SJCRH30 (cell line): ENCODE data around the gene FARP2. TPM values are rescaled to one million over a fixed set of nuclear protein-coding genes. Genes with fewer than 3 reads are reported as not detected.
A peak's percentile ranks its signal among the peaks of the same experiment; 100 is the strongest.
"Not testable (repeated sequence)": the region's sequence is repeated elsewhere in the genome, so short reads cannot be mapped to it uniquely, and the experiment has no call there.

ENCODE experiments used
- DNase-seq, 2 experiments: peaks; one replicate each; pipeline ENCODE4 v3.0.0-alpha.2; 2015 to 2020
- H3K27ac ChIP-seq: fragments of 250-450 bp; sonication (Bioruptor Pico); 2 replicates; pipeline ENCODE4 v1.5.1; 2020; ENCODE audit warnings: mild to moderate bottlenecking, moderate library complexity
- H3K27me3 ChIP-seq: fragments of 250-450 bp; sonication (Bioruptor Pico); 2 replicates; pipeline ENCODE4 v1.5.1; 2020; ENCODE audit warnings: mild to moderate bottlenecking, moderate library complexity
- H3K36me3 ChIP-seq: fragments of 250-450 bp; sonication (Bioruptor Pico); 2 replicates; pipeline ENCODE4 v1.5.1; 2020; ENCODE audit warnings: mild to moderate bottlenecking, moderate library complexity
- H3K4me1 ChIP-seq: fragments of 250-450 bp; sonication (Bioruptor Pico); 2 replicates; pipeline ENCODE4 v1.5.1; 2020; ENCODE audit warnings: mild to moderate bottlenecking, moderate library complexity
- H3K4me3 ChIP-seq: fragments of 250-450 bp; sonication (Bioruptor Pico); 2 replicates; pipeline ENCODE4 v1.5.1; 2020; ENCODE audit warnings: mild to moderate bottlenecking, moderate library complexity
- H3K9me3 ChIP-seq: fragments of 250-450 bp; sonication (Bioruptor Pico); replicated peaks from 2 replicates; pipeline ENCODE4 v1.5.1; 2020; ENCODE audit warnings: mild to moderate bottlenecking, moderate library complexity
- total RNA-seq: library from RNA; depleted of rRNA; stranded (reverse); fragments of >200 nt; shearing (Covaris generic); gene quantifications from 2 replicates; pipeline ENCODE4 v1.2.3, GENCODE V29; 2014

The FARP2 gene
- total RNA-seq, 1 experiment from 2014 or later, result 68.6 TPM

DNA sequence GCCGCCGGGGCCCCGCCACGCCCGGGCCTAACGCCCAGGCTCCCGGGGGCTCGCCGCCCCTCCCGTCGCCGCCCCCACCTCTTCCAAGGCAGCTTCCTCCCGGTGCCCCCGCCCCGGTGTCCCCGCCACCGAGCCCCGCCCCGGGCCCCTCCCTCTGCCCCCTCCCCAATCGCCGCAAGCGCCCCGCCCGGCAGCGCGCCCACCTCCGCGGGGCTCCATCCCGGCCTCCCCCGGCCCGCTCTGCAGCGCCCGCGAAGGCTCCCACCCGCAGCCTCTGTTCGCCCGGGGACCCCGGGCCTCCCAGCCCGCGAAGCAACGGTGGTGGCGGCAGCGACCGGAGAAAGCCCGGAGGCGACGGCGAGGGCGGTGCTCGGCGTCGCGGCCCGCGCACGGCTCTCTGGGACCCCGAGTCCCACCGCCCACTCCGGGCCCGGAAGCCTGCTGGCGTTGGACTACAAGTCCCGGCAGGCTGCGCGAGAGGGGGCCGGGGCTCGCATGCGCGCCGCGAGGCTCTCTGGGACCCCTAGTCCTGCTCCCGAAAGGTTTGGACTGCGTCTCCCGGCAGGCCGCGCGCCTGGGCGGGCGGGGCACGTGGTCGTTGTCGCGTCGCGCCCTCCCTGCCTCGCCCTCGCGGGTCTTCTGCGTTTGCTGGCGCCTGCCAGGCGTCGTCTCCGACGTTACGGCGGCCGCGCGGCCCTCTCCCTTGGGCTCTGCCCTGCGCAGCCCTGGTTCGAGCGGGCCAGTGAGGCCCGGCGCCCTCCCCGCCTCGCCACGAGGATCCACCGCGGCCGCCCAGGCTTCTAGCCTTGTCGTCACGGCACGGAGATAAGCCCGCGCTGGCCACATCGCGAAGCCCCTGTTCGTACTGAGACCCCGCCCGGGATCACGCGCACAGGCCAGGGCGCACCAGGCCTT, 152.4 kb downstream of the FARP2 start, which contains the start of gene STK25:
Gene STK25, minus strand, starts transcription at position 345 of the 915 bp plus-strand sequence. CDS start 549 bp downstream, outside the sequence.
- H3K27ac ChIP-seq, result peak within 1 kb of the TSS; percentile 50
- H3K9me3 ChIP-seq, result no peaks in the 10 kb centered on the region
- peak within 1 kb of the TSS; percentile 69 for H3K4me3 ChIP-seq
- peak; percentile 99 for DNase-seq
- peaks cover 4% of the 10 kb centered on the region; the same call in 1 of the 2 replicates for H3K36me3 ChIP-seq
- peaks cover 22% of the 10 kb centered on the region for H3K4me1 ChIP-seq
- no peaks in the 10 kb centered on the region for H3K27me3 ChIP-seq

GRCh38 chr2:241509155-241509784, 153.2 kb downstream of the FARP2 start:
- Histone ChIP-seq H3K27ac (peak overlapping the region; percentile 50; the same call in 1 of the 2 replicates), H3K4me3 (peak overlapping the region; percentile 69), H3K36me3 (peaks cover 3% of the 10 kb centered on the region; the same call in 1 of the 2 replicates), H3K9me3 (no peaks in the 10 kb centered on the region), H3K27me3 (no peaks in the 10 kb centered on the region), H3K4me1 (peaks cover 22% of the 10 kb centered on the region)
- no peak for DNase-seq

DNA sequence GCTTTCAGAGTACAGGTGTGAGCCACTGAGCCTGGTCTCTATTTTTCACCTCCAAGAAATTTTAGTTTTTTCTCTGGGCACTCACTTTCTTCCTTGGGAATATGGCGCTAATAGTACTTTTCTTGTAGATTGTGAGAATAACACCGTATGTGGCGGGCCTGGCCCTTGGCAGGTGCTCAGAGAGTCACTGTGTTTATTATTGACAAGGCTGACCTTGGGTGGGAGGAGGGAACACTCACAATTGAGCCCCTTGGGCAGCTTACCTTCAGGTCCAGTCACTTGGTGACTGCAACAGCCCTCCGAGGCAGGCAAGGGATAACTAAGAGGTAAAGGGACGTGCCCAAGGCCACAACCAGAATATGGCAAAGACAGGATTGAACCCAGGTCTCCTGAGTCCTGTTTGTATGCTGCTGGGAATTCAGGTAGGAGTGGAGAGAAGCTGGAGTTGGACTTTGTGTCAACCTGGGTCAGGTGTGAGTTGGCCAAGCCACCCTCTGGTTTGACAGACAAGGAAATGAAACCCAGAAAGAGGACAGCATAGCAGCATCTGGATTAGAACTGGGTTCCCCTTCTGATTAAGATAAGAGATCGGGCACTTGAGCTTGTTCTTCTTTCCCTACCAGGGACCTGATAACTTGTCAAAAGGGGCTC, 155.1 kb downstream of the FARP2 start:
- H3K9me3 ChIP-seq, result no peaks in the 10 kb centered on the region
- H3K27me3 ChIP-seq, result no peaks in the 10 kb centered on the region
- H3K4me1 ChIP-seq, result peaks cover 11% of the 10 kb centered on the region
- H3K4me3 ChIP-seq, result no peak overlapping the region
- DNase-seq, result no peak
- H3K36me3 ChIP-seq, result no peaks in the 10 kb centered on the region
- H3K27ac ChIP-seq, result no peak overlapping the region

- no peaks in the 10 kb centered on the region; the same call in 1 of the 2 replicates for H3K9me3 ChIP-seq
- no peaks in the 10 kb centered on the region for H3K4me1 ChIP-seq
- no peaks in the 10 kb centered on the region for H3K36me3 ChIP-seq
- H3K27me3 ChIP-seq, result no peaks in the 10 kb centered on the region
- H3K27ac ChIP-seq, result no peak overlapping the region
- DNase-seq, result no peak
- no peak overlapping the region for H3K4me3 ChIP-seq
Measured at GRCh38 chr2:241514553-241514952, 158.5 kb downstream of the FARP2 start.

GRCh38 chr2:241514986-241515737, 159.1 kb downstream of the FARP2 start:
- no peaks in the 10 kb centered on the region for H3K4me1 ChIP-seq
- H3K9me3 ChIP-seq, result no peaks in the 10 kb centered on the region; the same call in 1 of the 2 replicates
- no peaks in the 10 kb centered on the region for H3K36me3 ChIP-seq
- no peak for DNase-seq
- no peaks in the 10 kb centered on the region for H3K27me3 ChIP-seq
- no peak overlapping the region for H3K4me3 ChIP-seq
- no peak overlapping the region for H3K27ac ChIP-seq

DNA sequence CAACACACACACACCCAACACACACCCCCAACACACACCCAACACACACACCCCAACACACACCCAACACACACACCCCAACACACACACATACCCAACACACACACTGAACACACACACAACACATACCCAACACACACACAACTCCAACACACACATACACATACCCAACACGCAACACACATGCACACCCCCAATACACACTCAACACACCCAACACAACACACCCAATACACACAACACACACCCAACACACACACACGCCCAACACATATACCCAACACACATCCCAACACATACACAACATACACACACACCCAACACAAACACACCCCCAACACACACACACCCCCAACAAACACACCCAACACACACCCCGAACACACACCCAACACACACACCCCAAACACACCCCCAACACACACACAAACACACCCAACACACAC, 160.5 kb downstream of the FARP2 start:
- H3K27me3 ChIP-seq, result no peaks in the 10 kb centered on the region
- no peak overlapping the region for H3K4me3 ChIP-seq
- no peaks in the 10 kb centered on the region for H3K36me3 ChIP-seq
- no peaks in the 10 kb centered on the region; the same call in 1 of the 2 replicates for H3K9me3 ChIP-seq
- DNase-seq, result no peak
- H3K4me1 ChIP-seq, result no peaks in the 10 kb centered on the region
- H3K27ac ChIP-seq, result no peak overlapping the region

DNA sequence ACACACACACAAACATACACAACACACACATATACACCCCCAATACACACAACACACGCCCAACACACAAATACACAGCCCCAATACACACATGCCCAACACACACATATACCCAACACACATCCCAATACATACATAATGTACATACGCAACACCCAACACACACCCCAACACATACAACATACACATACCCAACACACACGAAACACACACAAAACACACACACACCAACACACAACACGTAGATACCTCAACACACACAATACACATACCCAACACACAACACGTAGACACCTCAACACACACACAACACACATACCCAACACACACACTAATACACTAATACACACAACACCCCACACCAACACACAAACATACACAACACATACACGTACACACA, 161.2 kb downstream of the FARP2 start:
- no peaks in the 10 kb centered on the region for H3K4me1 ChIP-seq
- no peaks in the 10 kb centered on the region for H3K27me3 ChIP-seq
- H3K4me3 ChIP-seq, result no peak overlapping the region
- no peaks in the 10 kb centered on the region for H3K36me3 ChIP-seq
- no peak for DNase-seq
- H3K9me3 ChIP-seq, result no peaks in the 10 kb centered on the region; the same call in 1 of the 2 replicates
- H3K27ac ChIP-seq, result no peak overlapping the region

- Histone ChIP-seq H3K27me3 (no peaks in the 10 kb centered on the region), H3K36me3 (no peaks in the 10 kb centered on the region), H3K4me3 (no peak overlapping the region), H3K4me1 (no peaks in the 10 kb centered on the region), H3K9me3 (no peaks in the 10 kb centered on the region; the same call in 1 of the 2 replicates), H3K27ac (no peak overlapping the region)
- peak; percentile 85 to 91 for DNase-seq
Measured at GRCh38 chr2:241519669-241520068, 163.6 kb downstream of the FARP2 start.

- Histone ChIP-seq H3K36me3 (no peaks in the 10 kb centered on the region), H3K9me3 (peaks cover 8% of the 10 kb centered on the region; the same call in 1 of the 2 replicates), H3K27me3 (no peaks in the 10 kb centered on the region), H3K4me1 (no peaks in the 10 kb centered on the region), H3K4me3 (no peak overlapping the region), H3K27ac (no peak overlapping the region)
- DNase-seq, result no peak
Measured at GRCh38 chr2:241522477-241522876, 166.4 kb downstream of the FARP2 start.

DNA sequence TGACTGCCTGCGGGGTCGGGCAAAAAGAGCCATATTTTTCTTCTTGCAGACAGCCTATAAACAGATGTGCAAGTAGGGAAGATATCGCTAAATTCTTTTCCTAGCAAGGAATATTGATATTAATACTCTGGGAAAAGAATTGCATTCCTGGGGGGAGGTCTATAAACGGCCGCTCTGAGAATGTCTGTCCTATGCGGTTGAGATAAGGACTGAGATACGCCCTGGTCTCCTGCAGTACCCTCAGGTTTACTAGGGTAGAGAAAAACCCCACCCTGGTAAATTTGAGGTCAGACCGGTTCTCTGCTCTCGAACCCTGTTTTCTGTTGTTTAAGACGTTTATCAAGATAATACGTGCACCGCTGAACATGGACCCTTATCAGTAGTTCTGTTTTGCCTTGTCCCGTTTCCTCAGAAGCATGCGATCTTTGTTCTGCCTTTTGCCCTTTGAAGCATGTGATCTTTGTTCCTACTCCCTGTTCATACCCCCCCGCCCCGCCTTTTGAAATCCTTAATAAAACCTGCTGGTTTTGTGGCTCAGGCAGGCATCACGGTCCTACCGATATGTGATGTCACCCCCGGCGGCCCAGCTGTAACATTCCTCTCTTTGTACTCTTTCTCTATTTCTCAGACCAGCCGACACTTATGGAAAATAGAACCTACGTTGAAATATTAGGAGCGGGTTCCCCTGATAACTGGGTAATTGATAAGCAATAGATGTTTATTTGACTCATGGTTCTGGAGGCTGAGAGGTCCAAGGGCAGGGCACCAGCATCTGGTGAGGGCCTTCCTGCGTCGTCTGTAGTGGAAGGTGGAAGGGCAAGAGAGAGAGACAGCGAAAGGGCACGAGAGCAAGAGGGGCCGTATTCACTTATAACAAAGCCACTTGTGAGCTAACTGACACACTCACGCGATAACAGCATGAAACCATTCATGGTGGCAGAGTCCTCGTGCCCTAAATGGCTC, 170.0 kb downstream of the FARP2 start:
- not testable (repeated sequence) for H3K4me1 ChIP-seq, DNase-seq, H3K4me3 ChIP-seq, H3K27me3 ChIP-seq, H3K27ac ChIP-seq, H3K9me3 ChIP-seq, H3K36me3 ChIP-seq

DNA sequence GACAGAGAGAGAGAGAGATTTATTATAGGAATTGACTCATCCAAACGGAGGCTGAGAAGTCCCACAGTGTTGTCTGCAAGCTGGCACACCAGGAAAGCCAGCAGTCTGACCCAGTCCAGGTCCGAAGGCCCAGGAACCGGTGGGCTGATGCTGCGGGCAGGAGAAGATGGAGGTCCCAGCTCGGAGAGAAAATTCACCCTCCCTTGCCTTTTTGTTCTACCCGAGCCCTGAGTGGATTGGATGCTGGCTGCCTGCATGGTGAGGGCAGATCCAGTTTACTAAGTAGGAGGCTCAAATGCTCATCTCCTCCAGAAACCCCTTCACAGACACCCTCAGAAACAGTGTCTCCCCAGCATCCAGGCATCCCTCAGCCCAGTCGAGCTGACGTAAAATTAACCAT, 174.5 kb downstream of the FARP2 start:
- no peaks in the 10 kb centered on the region for H3K36me3 ChIP-seq
- H3K4me3 ChIP-seq, result no peak overlapping the region
- DNase-seq, result no peak
- no peak overlapping the region for H3K27ac ChIP-seq
- peaks cover 1% of the 10 kb centered on the region; the same call in 1 of the 2 replicates for H3K9me3 ChIP-seq
- no peaks in the 10 kb centered on the region for H3K27me3 ChIP-seq
- H3K4me1 ChIP-seq, result no peaks in the 10 kb centered on the region

- Histone ChIP-seq H3K36me3 (no peaks in the 10 kb centered on the region), H3K4me3 (no peak overlapping the region), H3K4me1 (peaks cover 2% of the 10 kb centered on the region; the same call in 1 of the 2 replicates), H3K27ac (no peak overlapping the region), H3K9me3 (no peaks in the 10 kb centered on the region; the same call in 1 of the 2 replicates), H3K27me3 (no peaks in the 10 kb centered on the region)
- DNase-seq, result no peak
Measured at GRCh38 chr2:241531161-241531722, 175.2 kb downstream of the FARP2 start.

DNA sequence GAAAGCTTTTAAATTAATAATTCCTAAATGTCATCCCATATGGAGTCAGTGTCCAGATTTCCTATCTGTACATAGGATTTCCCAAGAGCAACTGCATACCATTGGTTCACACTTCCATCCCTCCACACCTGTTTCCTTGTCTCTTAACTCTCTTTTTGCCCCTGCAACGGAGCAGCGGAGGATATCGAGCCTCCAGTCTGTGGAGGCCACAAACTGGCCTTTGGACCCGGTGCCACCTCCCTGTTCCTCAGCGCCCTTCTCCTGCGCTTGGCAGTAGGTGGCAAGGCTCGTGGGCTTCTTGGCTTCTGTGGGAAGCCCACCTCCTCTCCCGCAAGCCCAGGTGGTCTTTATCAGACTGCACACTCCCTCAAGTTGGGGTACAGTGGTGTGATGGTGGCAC, 176.1 kb downstream of the FARP2 start:
- no peak for DNase-seq
- H3K4me3 ChIP-seq, result no peak overlapping the region
- no peak overlapping the region for H3K27ac ChIP-seq
- H3K9me3 ChIP-seq, result no peaks in the 10 kb centered on the region
- H3K27me3 ChIP-seq, result no peaks in the 10 kb centered on the region
- H3K4me1 ChIP-seq, result peaks cover 2% of the 10 kb centered on the region; the same call in 1 of the 2 replicates
- H3K36me3 ChIP-seq, result no peaks in the 10 kb centered on the region
